ENCODE data around the gene A1CF. TPM values are rescaled to one million over a fixed set of nuclear protein-coding genes. Genes with fewer than 3 reads are reported as not detected.
"Not testable (repeated sequence)": the region's sequence is repeated elsewhere in the genome, so short reads cannot be mapped to it uniquely, and the experiment has no call there.

Gene A1CF
- total and polyA plus RNA-seq, 7 donors: 0.36 to 22.0 (median 8.4) TPM; not detected in 2

- Histone ChIP-seq H3K36me3 (no peaks in the 10 kb centered on the region), H3K4me3 (no peak overlapping the region), H3K27ac (no peak overlapping the region), H3K27me3 (no peaks in the 10 kb centered on the region), H3K4me1 (no peaks in the 10 kb centered on the region), H3K9me3 (peaks cover 0 to 9% (median 2%) of the 10 kb centered on the region in 4 donors)
- 91 to 96% methylated on average over 2 of the region's 2 CpGs for WGBS, 2 donors
- intact Hi-C loops (cut with DNase I): no loop called here
- TF ChIP-seq, protein P1, sequence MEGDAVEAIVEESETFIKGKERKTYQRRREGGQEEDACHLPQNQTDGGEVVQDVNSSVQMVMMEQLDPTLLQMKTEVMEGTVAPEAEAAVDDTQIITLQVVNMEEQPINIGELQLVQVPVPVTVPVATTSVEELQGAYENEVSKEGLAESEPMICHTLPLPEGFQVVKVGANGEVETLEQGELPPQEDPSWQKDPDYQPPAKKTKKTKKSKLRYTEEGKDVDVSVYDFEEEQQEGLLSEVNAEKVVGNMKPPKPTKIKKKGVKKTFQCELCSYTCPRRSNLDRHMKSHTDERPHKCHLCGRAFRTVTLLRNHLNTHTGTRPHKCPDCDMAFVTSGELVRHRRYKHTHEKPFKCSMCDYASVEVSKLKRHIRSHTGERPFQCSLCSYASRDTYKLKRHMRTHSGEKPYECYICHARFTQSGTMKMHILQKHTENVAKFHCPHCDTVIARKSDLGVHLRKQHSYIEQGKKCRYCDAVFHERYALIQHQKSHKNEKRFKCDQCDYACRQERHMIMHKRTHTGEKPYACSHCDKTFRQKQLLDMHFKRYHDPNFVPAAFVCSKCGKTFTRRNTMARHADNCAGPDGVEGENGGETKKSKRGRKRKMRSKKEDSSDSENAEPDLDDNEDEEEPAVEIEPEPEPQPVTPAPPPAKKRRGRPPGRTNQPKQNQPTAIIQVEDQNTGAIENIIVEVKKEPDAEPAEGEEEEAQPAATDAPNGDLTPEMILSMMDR (IDR thresholded peaks at IDR 0.05): no peak
- TF ChIP-seq EP300 (IDR thresholded peaks at IDR 0.05): no peak
- TF ChIP-seq POLR2A (IDR thresholded peaks at IDR 0.05): no peak
- TF ChIP-seq POLR2AphosphoS5 (IDR thresholded peaks at IDR 0.05): no peak
- DNase-seq: no peak
Observed at GRCh38 chr10:50927522-50928189, 42.2 kb upstream of the A1CF start.

- H3K9me3 ChIP-seq; H3K4me3 ChIP-seq; H3K27ac ChIP-seq; H3K27me3 ChIP-seq; intact Hi-C loops (cut with DNase I); H3K4me1 ChIP-seq; H3K36me3 ChIP-seq; DNase-seq: not testable (repeated sequence)
- WGBS, 2 donors: 16 to 49% methylated on average over 1 of the region's 1 CpG
Observed at GRCh38 chr10:50923471-50923870, 38.0 kb upstream of the A1CF start.

- Histone ChIP-seq H3K4me1 (peaks cover 0 to 9% (median 0%) of the 10 kb centered on the region in 4 donors), H3K4me3 (no peak overlapping the region), H3K9me3 (peaks cover 0 to 9% (median 2%) of the 10 kb centered on the region in 4 donors), H3K27ac (no peak overlapping the region), H3K36me3 (no peaks in the 10 kb centered on the region), H3K27me3 (no peaks in the 10 kb centered on the region)
- TF ChIP-seq, protein P1 (IDR thresholded peaks at IDR 0.05): no peak
- TF ChIP-seq EP300 (IDR thresholded peaks at IDR 0.05) (no peak), POLR2A (IDR thresholded peaks at IDR 0.05) (no peak), POLR2AphosphoS5 (IDR thresholded peaks at IDR 0.05) (no peak)
- DNase-seq: no peak
- intact Hi-C loops (cut with DNase I): no loop called here
- WGBS, 2 donors: 94 to 96% methylated on average over 3 of the region's 3 CpGs
Observed at GRCh38 chr10:50919010-50919409, 33.6 kb upstream of the A1CF start.

- TF ChIP-seq POLR2AphosphoS5 (IDR thresholded peaks at IDR 0.05): no peak
Observed at GRCh38 chr10:50918529-50918928, 33.1 kb upstream of the A1CF start.

GRCh38 chr10:50917486-50917885, 32.1 kb upstream of the A1CF start:
- Histone ChIP-seq H3K27ac (no peak overlapping the region), H3K36me3 (no peaks in the 10 kb centered on the region), H3K27me3 (no peaks in the 10 kb centered on the region), H3K4me3 (no peak overlapping the region), H3K9me3 (no peaks in the 10 kb centered on the region), H3K4me1 (peaks cover 0 to 9% (median 0%) of the 10 kb centered on the region in 4 donors)
- TF ChIP-seq, protein P1 (IDR thresholded peaks at IDR 0.05): no peak
- TF ChIP-seq POLR2A (IDR thresholded peaks at IDR 0.05): no peak
- no peak for DNase-seq
- intact Hi-C loops (cut with DNase I): no loop called here

More at GRCh38 chr10:50918529-50918928, 33.1 kb upstream of the A1CF start:
- H3K27ac ChIP-seq: no peak overlapping the region
- intact Hi-C loops (cut with DNase I): no loop called here
- no peaks in the 10 kb centered on the region for H3K27me3 ChIP-seq
- H3K9me3 ChIP-seq: peaks cover 0 to 8% (median 2%) of the 10 kb centered on the region in 4 donors
- peaks cover 0 to 9% (median 0%) of the 10 kb centered on the region in 4 donors for H3K4me1 ChIP-seq
- H3K4me3 ChIP-seq: no peak overlapping the region
- no peaks in the 10 kb centered on the region for H3K36me3 ChIP-seq
- DNase-seq: no peak

All from sigmoid colon (tissue), 7 donors.